ENCODE measurements around the gene ANGEL1.

The ANGEL1 gene

DNA sequence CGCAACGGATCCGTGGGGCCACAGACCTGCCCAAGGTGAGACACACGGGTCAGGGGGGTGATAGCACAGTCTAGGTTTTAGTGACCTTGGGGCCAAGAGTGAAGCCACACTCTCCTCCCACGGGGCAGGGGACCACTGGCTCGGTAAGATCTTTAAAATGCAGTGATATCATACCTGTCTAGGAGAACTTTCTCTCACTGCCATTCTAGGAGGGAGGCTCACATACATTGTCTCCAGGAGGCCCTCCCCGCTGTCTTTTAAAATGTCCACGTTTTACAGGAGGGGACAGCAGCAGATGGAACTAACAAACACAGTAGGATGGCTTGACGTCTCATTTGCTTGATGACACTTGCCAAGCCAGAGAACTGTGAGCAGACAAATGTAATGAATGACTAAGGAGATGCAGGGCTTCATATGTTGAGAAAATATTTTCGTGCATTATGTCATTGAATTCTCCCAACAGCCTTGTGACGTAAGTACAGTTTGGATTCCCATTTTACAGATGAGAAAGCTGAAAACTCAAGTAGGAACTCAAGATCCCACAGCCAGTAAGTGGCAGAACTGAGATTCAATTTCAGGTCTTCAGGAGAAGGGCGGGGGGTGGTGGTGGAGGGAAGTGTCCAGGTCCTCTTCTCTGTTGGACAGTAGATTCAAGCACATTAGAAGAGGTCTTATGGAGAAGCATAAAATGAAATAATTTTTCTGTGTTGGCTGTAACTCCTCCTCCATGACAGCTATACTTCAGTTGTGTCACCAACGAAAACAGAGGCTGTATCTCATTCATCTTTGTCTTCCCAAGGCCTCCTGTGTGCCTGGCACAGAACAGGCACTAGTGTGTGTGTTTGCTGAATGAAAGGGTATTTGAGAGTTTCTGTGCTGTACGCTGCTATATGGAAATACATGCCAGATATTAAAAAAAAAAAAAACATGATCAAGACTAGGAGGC, 49.3 kb downstream of the ANGEL1 start:
- DNase-seq = no peak

DNA sequence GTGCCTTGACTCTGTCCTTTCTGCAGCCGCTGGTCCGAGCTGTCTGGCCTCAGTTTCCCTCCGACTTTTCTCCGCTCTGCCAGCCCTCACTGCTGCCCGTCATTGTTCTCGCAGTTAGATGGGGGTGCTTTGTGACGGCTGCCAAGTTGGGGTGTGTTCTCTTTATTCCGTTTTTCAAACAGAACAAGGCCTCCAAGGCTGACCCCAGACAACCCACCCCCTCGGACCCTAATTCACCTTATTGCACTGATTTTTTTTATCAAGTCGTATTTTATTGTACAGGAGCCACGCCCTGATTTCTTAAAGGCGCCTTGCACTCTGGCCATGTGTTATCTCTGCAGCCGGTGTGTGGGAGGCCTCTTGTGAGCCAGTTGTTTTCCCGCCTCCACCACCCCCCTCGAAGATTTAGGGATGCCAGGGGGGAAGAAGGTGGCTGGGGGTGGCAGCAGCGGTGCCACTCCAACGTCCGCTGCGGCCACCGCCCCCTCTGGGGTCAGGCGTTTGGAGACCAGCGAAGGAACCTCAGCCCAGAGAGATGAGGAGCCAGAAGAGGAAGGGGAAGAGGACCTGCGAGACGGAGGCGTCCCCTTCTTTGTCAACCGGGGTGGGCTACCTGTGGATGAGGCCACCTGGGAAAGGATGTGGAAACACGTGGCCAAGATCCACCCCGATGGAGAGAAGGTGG, 50.1 kb downstream of the ANGEL1 start:
- DNase-seq = no peak

GRCh38 chr14:76761960-76762410, 50.7 kb downstream of the ANGEL1 start:
- no peak for DNase-seq

DNA sequence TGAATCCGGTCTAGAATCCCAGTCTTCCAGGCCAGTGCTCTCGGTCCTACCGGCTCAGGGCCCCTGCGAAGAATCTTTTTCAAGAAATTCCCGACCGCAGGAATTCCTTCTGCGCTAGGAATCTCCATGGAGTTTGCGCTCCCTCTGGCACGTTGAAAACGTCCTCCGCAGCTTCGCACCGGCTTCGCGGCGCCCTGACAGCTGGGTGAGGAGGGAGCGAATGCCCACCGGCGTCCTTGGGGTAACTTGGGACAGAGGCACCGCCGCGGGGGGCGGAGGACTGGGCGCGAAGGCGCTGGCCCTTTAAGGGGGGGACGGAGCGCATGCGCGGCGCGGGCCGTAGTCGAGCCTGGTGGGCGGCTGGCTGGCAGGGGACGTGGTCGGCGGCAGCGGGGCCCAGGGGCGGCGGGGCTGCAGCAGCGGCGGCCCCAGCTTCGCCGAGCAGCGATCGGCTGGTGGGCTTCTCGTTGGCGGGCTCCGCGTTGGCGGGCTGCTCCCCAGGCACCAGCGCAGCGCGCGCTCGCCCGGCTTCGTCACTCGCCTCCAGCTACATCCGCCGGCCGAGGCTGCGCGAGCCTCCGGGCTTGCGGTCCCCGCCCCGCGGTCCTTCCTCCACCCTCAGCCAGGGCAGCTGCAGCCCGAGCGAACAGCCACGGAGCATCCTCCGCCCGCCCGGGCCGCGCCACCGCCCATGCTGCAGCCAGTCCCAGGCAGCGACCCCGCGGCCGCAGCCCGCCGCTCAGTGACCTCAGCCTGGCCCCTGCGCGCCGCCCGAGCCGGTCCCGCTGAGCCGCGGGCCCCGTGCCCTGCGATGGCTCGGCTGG, 51.3 kb downstream of the ANGEL1 start, which contains the start of gene VASH1:
Gene VASH1 (plus strand): TSS at position 333 of the 824 bp plus-strand sequence. CDS start 1,354 bp downstream, outside the sequence.
- peak; percentile 71 for DNase-seq

- no peak for DNase-seq
Observed at GRCh38 chr14:76760331-76761135, 52.1 kb downstream of the ANGEL1 start.

- no peak for DNase-seq
Observed at GRCh38 chr14:76759589-76759988, 53.1 kb downstream of the ANGEL1 start.

- DNase-seq = no peak
Observed at GRCh38 chr14:76756371-76756750, 56.3 kb downstream of the ANGEL1 start.

DNA sequence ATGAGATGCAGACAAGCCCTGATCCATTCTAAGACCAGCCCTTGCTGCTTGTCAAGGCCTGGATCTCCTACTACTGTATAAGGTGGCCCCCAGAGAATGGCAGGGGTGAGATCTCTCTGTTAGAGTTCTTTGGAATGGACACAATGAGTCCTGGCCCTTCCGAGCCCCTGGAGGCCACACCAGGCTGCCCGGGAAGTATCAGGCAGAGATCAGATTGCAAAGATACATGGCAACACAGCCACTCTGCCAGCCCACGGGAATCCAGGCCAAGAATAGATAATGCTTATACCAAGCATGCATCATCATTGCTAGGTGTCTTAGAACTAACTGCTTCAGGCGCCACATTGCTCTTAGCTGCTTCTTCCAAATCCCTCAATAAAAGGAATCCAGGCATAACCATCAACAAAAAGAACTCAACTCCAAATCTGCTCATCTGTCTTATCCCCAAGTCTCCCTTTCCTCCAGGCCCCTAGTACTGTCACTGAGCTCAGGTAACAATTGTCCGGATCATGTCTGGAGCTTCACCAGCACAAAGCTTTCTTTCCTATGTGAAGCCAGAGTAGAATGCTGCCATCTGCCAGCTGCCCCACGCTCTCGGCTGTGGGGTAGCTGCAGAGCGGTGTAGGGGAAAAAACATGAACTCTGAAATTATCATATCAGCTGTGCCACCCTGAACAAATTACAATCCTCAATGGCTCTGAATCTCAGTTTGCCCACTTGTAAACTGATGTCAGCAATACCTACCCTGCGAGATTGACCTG, 56.9 kb downstream of the ANGEL1 start:
- no peak for DNase-seq

GRCh38 chr14:76754586-76754985, 58.1 kb downstream of the ANGEL1 start:
- no peak for DNase-seq

DNA sequence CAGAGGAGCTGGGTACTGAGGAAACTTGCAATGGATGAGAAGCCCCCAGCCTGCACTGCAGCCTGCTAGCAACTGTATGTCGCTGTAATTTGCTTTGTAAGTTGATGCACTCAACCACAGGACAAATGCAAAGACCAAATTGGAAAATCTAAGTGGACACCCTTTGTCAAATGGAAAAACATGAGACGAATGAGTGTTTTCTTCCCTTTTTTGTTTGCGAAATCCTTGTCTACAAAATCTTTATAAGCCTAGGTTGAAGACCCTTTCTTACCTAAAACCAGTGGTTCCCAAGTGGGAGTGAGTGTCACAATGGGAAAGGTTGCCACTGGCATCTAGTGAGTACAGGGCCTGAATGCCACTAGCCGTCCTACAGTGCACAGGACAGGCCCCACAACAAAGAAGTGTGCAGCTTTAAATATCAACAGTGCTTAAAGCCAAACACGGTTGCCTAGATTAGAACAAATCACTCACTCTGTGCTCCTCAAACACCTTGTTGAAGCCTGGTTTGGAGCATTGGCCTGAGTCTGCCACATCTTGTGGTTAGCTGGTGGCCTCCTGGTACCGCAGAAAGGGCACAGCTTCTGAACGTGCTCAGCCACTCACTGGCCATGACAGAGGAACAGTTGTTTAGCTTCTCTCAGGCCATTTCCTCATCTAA, 59.0 kb downstream of the ANGEL1 start:
- no peak for DNase-seq

DNA sequence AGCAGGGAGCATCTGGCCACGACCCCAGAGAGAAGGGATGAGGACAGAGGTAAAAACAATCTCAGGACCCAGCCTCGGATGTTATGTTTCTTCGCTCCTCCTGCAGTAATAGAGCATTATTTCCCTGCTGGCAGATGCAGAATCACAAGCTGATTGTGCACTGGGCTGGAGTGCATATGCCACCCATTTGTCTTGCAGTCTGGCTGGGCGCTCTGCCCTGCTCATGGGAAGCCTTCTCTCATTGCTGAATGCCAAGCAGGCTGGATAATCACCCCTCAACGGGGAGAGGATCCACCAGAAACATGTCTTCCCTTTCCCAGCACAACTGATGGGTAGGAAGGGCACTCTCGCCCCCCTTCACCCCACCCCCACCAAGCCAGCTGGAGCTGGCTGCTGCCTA, 59.9 kb downstream of the ANGEL1 start:
- DNase-seq = no peak

DNA sequence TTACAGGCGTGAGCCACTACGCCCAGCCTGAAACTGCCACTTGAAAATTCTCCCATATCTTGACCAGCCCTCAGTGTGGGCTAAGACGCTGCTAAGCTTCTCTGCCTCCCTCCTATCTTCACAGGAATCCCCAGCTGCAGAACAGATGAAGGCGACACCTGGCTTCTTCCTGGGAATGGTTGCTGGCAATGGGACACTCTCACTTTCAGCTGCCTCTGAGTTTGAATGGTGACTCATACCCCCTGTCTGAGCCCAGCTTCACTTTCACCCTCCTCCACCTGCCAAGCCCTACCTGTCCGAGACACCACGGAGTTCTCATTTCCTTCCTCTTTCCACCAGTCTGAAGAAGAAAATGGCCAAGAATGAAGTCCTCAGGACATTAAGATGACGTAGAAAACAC, 69.7 kb downstream of the ANGEL1 start:
- no peak for DNase-seq

DNA sequence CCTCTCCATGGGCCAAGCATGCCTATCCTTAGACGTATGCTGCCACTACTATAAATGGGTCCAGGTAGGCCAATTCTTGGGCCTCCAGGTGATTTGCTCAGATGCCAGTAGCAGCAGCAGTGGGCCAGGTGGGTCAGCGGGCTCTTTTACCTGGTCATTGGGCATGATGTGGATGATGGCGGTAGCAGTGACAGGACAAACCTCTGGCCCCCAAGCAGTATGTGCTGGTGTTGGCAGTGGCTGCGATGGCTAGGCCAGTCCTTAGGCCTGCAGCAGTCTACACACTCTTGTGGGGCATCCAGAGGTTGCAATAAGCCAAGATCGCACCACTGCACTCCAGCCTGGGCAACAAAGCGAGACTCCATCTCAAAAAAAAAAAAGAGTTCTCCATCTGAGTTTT, 70.5 kb downstream of the ANGEL1 start:
- no peak for DNase-seq

GRCh38 chr14:76741074-76741473, 71.6 kb downstream of the ANGEL1 start:
- no peak for DNase-seq

All from NCI-H510A treated with DMSO at 0.1 percent for 48 hours (cell line).